Stimulated activated CD4-positive, alpha-beta T cell treated with anti-CD3 and anti-CD28 coated beads, Interleukin-12 subunit alpha, Interleukin-12 subunit beta, amount 100 ng/mL, for 4 hours (primary cell): Measurements from ENCODE around the gene CDK5RAP1.

Source experiments
- DNase-seq: peaks from one replicate; pipeline ENCODE4 v3.0.0-alpha.2; 2020

The CDK5RAP1 gene

DNA sequence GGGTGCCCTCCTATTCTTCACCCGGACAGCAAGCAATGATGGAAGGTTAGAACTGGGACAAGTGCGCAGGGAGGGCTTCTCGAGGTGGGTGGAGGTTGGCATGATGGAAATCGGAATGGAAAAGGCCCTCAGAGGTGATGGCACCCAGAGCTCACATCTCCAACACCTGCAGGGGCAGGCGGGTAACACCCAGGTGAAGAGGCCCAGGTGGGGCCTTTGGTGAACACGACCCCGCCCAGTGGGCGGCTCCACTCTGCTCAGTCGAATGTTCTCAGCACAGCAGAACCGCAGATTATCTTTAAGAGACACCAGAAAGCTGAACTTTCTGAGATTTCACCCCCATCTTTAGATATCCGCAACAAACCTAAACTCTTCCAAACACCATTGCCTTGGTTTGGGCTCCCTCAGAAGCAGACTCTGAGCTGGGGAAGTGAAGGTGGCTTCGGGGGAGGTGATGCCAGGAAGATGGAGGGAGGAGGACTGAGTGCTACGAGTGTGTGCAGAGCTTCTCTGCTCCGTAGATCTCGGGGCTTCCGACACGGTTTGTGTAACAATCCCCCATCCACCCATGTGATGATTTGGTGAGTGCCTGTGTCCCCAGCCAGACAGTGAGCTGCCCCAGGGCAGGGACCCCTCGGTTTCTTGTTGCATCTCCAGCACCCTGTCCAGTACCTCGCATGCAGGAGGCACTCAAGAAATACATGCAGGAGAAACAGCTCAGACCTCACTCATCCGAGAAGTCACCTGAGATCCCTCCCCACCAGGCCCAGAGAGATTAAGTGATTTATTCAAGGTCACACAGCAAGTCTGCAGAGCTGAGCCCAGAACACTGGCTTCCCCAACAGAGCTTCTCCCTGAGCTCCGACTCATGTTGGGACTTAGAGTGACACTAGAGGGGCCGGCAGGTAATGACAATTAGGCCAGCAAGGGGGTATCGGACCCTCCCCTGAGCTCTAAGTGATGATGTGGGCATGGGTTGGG lies 72.9 kb downstream of the CDK5RAP1 start:
- DNase-seq, result no peak

DNA sequence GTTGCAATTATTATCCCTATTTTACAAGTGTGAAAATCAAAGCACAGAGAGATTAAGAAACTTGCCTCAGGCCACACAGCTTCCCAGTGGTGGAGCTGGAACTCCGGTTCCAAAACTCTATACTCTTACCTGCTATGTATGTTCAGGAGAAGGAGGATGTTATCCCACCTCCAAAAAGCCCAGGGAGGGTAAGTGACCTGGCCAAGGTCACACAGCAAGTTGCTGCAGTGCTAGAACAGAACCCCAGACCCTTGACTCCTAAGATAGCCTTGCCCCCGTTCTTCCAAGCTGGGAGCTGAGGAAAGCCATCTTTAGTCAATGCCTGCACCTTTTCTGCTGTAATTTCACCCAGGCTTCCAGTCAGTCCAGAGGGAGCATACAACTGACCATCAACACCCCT lies 76.0 kb downstream of the CDK5RAP1 start:
- no peak for DNase-seq

DNA sequence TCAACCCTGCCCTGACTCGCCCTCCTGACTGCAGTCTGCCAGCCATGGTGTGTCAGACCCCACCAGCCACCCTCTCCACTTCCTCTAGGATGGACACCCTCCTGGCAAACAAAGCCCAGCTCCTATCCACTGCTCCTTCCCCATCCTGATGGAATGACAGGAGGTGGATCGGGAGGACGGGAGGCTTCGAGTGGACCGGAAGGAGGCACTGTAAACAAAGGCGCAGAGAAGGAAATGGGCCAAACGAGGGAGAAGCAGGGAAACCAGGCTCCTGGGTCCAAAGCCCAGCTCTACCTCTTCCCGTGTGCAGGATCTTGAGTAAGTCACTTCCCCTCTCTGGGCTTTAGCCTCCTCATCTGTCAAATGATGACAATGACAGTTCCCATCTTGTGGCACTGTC lies 78.1 kb downstream of the CDK5RAP1 start:
- DNase-seq, result no peak

DNA sequence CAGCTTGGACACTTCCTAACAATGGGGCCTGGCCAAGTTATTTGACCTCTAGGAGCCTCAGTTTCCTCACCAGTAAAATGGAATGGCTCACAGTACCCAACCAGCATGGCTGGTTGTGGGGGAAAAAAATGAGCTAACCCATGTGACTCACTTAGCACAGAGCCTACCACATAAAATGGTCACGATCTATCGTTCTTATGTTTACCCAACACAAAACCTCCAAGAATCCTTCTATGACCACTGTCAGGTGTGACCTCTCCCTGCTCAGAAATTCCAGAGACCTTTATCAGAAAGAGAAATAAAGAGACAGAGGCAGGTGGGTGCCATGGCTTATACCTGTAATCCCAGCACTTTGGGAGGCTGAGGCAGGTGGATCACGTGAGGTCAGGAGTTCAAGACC lies 78.9 kb downstream of the CDK5RAP1 start:
- no peak for DNase-seq

DNA sequence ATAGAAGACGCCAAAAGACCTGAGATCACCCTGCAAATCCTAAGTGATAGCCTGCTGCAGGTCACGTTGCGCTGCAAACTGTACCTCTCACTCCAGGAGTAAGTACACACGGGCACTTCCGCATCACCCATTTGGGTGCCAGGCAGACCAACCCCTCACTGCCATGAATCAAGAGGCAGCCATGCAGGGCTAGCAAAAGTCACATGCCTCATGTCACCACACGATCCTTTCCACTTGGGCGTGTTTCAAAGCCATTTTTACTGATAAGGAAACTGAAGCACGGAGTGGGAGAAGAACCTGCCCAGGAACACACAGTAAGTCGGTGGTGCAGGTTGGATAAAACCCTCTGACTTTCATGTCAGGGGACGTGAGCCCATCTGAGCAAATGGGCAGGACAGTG lies 81.3 kb downstream of the CDK5RAP1 start:
- DNase-seq, result no peak

DNA sequence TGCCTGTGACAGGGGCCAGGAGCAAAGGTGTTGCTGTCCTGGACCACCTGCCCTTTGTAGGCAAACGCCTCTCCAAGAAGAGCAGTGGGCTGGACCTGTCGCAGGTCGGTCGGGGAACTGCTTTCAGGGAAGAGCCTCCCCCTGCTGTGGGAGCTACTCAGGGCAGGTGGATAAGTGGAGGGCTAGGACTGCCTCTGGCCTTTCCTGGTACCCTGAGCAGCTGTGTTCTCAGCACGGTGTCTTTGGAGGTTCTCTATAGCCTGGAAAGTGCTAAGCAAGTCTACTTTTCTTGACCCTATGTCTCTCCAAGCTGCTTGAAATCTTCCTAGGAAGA lies 83.3 kb downstream of the CDK5RAP1 start:
- DNase-seq, result no peak

DNA sequence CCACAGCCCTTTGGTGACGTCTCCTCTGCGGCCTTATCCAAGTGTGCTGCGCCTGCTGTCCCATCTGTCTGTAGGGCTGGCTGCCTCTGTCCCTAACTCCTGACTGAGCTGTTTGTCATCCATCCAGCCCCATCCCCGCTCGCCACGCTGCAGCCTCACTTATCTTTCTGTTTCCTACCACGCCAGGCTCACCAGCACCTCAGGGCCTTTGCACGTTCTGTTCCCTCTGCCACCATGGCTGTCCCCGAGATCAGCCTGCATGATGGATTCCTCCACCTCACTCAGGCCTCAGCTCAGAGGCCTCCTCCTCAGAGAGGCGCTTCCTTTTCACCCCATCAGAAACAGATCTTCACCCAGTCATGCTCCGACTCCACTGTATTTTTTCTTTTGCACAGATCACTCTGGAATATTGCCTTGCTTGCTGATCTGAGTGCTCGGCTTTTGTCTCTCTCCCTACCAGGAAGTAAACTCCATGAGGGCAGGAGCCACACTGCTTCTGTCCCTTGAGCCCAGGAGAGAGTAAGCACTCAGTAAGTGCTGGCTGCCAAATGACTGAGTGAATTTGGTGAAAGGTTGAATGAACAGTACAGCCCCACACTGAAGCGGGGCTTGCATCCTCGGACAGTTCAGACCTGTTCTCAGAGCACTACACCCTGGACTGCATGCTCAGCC lies 83.8 kb downstream of the CDK5RAP1 start:
- no peak for DNase-seq

DNA sequence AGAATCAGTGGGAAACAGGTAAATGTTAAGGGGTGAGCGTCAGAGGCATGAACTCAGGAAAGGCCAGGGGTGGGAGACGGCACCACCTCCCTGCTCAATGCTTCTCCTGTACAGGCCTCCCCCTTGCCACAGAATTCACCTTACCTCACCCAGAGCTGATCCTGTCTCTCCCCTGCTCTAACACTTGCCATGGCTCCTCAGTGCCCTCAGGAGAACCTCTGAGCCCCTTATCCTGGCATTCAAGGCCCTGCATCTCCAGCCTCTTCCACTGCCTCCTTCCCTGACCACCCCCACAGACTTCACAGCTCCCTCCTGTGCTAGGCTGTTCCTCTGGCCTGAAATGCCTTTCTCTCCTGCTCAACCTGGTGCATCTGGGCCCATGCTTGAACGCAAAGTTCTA lies 84.4 kb downstream of the CDK5RAP1 start:
- DNase-seq, result no peak

DNA sequence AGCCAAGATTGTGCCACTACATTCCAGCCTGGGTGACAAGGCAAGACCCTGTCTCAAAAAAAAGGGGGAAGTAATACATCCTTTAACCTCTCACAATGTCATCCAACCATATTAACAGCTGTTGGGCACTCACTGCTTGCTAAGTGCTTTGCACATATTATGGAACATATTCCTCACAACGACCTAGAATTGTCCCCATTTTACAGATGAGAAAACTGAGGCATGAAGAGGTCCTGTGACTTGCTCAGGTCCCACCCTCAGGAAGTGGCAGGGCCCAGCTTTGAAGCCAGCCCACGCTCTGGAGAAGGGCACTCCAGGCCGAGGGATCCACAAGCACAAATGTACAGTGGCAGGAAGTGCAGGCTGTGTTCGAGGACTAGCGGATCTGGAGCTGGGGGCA lies 85.0 kb downstream of the CDK5RAP1 start:
- no peak for DNase-seq

DNA sequence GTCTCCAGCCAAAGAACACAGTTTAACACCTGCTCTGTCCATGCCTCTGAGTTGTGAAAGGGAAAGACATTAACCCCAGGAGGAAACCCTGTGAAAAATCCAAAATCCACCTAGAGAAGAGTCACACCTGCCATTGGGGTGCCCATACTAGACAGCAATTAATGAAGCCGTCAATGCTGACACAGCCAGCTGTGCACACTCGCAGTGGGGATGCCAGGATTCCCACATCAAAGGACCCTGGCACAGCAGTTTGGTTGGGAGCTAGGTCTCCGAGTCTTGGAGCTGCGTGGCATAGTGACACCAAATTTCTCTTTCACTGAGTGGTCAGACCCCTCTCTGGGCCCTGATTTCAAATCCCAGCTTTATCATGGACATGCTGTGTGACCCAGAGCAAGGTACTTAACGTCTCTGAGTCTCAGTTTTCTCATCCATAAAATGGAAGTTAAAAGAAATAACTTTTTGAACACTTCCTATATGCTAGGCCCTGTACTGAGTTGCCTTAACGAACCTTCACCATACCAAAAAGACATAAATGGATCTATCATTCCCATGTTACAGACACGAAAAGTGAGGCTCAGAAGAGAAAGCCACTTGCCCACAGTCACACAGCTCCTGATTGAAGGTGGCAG lies 87.5 kb downstream of the CDK5RAP1 start:
- no peak for DNase-seq

DNA sequence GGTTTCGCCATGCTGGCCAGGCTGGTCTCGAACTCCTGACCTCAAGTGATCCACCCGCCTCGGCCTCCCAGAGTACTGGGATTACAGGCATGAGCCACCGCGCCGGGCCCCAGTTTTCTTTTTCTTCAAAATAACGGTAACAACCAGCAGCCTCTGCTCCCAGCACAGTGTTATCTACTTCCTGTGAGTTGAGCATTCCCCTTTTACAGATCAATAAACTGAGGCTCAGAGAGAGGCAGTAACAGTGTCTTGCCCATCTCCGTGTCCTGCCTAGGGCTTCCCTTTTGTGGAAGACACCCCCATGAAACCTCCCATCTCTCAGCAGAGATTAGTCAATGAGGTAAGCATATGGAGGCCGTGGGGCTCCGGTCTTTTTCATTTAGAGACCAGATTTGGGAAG lies 88.7 kb downstream of the CDK5RAP1 start:
- DNase-seq, result no peak

DNA sequence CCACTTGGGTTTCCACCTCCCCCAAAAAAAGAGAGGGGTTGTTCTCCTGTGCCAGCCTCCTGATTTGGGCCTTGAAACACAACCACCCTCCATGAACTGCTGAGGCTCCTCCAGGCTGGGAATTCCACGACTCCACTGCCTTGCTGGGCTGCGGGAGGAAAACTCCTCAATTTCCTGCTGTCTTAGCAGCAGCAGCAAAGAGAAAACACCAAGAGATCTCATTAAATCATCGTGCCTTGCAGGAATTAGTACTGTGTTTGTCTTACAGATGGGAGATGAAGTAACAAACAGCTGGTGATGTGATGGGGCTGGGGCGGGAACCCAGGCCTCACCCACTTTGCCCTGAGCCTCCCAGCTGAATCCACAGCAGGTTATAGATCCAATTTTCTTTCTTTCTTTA lies 89.3 kb downstream of the CDK5RAP1 start:
- DNase-seq, result no peak

DNA sequence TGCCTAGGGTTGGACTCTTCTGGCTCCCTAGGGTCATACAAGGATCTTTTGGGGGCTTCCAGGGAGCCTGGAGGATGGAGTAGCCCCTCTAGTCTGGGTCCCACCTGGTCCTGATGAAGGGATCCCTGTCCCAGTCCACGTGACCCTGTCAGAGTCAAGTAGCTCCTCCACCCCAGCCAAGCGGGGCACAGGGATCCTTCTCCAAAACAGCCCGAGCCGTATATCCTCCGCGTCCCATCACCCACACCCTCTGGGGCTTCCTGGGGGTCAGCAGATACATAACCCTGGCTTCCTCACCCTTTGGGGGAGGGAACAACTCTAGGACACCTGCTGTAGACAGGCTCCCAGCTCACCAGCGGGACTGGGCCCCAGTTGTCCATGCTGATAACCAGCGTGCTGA lies 90.3 kb downstream of the CDK5RAP1 start:
- no peak for DNase-seq

DNA sequence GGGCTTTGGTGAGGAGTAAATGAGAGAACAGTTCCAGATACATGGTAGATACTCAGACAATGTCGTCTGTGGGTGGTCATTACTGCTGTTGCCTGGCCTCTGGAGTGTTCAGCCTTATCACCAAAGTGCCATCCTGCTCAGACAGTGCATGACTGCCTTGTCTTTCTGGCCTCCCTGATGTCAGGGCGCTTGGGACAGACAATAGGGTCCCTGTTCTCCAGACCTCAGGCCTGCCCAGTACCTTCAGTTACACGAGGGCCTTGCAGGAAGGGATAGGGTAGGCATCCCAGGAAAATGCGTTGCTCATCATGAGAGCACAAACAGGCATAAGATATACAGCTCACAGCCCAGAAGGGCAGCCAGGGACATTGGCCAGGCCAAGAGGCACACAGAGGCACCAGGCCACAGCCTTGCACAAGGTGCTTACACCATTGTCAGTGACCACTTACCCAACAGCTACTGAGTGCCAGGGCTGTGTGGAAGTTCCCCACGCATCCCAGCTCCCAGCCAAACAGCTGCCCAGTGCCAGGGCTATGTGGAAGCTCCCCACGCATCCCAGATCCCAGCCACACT lies 90.9 kb downstream of the CDK5RAP1 start:
- no peak for DNase-seq

DNA sequence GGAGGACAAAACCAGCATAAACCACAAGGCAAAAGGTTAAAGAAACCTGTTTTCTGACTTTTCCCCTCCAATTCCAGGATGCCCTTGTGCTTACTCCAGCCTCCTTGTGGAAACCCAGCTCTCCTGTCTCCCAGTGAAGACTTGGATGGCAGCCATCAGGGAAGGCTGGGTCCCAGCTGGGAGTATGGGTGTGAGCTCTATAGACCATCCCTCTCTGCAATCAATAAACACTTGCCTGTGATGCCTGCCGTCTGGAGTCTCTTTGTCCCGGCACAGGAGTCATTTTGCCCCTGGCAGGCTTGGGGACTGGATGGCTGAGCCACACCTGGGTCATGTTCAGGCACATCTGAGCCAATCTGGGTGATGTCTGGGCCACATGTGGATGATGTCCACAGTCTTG lies 91.7 kb downstream of the CDK5RAP1 start:
- no peak for DNase-seq
